ENCODE results near the gene RIMS4. TPM values are rescaled to one million over a fixed set of nuclear protein-coding genes. Genes with fewer than 3 reads are reported as not detected.

The RIMS4 gene
- total RNA-seq, 1 donor from 2014 or later = 6.1 TPM

GRCh38 chr20:44743916-44744655, 66.3 kb downstream of the RIMS4 start:
- no peak for TF ChIP-seq CTCF (conservative IDR thresholded peaks at IDR 0.05)
- H3K9me3 Mint-ChIP-seq = no peaks in the 10 kb centered on the region
- DNase-seq (ENCODE audit: low read depth, low spot score) = no peak
- H3K27ac Mint-ChIP-seq (ENCODE audit: unreplicated experiment) = no peak overlapping the region
- no peak overlapping the region for H3K4me3 Mint-ChIP-seq
- H3K36me3 Mint-ChIP-seq (ENCODE audit: low read depth) = no peaks in the 10 kb centered on the region
- H3K27me3 Mint-ChIP-seq (ENCODE audit: low read depth) = peaks cover 74% of the 10 kb centered on the region
- peaks cover 3% of the 10 kb centered on the region for H3K4me1 Mint-ChIP-seq

GRCh38 chr20:44743080-44743701, 67.2 kb downstream of the RIMS4 start:
- Mint-ChIP-seq H3K27me3 (ENCODE audit: low read depth) (peaks cover 69% of the 10 kb centered on the region), H3K4me3 (no peak overlapping the region), H3K9me3 (peaks cover 4% of the 10 kb centered on the region), H3K4me1 (peaks cover 8% of the 10 kb centered on the region), H3K36me3 (ENCODE audit: low read depth) (no peaks in the 10 kb centered on the region), H3K27ac (ENCODE audit: unreplicated experiment) (no peak overlapping the region)
- no peak for TF ChIP-seq CTCF (conservative IDR thresholded peaks at IDR 0.05)
- no peak for DNase-seq (ENCODE audit: low read depth, low spot score)

- Mint-ChIP-seq H3K27ac (ENCODE audit: unreplicated experiment) (no peak overlapping the region), H3K27me3 (ENCODE audit: low read depth) (peaks cover 69% of the 10 kb centered on the region), H3K9me3 (peaks cover 4% of the 10 kb centered on the region), H3K4me3 (no peak overlapping the region), H3K36me3 (ENCODE audit: low read depth) (no peaks in the 10 kb centered on the region), H3K4me1 (peaks cover 7% of the 10 kb centered on the region)
- no peak for TF ChIP-seq CTCF (conservative IDR thresholded peaks at IDR 0.05)
- DNase-seq (ENCODE audit: low read depth, low spot score) = no peak
Measured at GRCh38 chr20:44742304-44743079, 67.9 kb downstream of the RIMS4 start.

GRCh38 chr20:44739942-44740341, 70.4 kb downstream of the RIMS4 start:
- Mint-ChIP-seq H3K4me3 (no peak overlapping the region), H3K4me1 (peaks cover 11% of the 10 kb centered on the region), H3K27me3 (ENCODE audit: low read depth) (peaks cover 46% of the 10 kb centered on the region), H3K9me3 (peaks cover 11% of the 10 kb centered on the region), H3K36me3 (ENCODE audit: low read depth) (no peaks in the 10 kb centered on the region), H3K27ac (ENCODE audit: unreplicated experiment) (no peak overlapping the region)
- DNase-seq (ENCODE audit: low read depth, low spot score) = no peak
- no peak for TF ChIP-seq CTCF (conservative IDR thresholded peaks at IDR 0.05)

GRCh38 chr20:44738813-44739477, 71.4 kb downstream of the RIMS4 start:
- DNase-seq (ENCODE audit: low read depth, low spot score) = peak; percentile 32
- peaks cover 36% of the 10 kb centered on the region for H3K27me3 Mint-ChIP-seq (ENCODE audit: low read depth)
- H3K27ac Mint-ChIP-seq (ENCODE audit: unreplicated experiment) = no peak overlapping the region
- no peaks in the 10 kb centered on the region for H3K36me3 Mint-ChIP-seq (ENCODE audit: low read depth)
- H3K4me3 Mint-ChIP-seq = no peak overlapping the region
- peaks cover 11% of the 10 kb centered on the region for H3K9me3 Mint-ChIP-seq
- H3K4me1 Mint-ChIP-seq = peaks cover 11% of the 10 kb centered on the region
- TF ChIP-seq CTCF (conservative IDR thresholded peaks at IDR 0.05) = no peak

All from neural crest cell (in vitro differentiated cells).